CD14-positive monocyte (primary cell): Measurements from ENCODE around the gene SLN. TPM values are rescaled to one million over a fixed set of nuclear protein-coding genes. Genes with fewer than 3 reads are reported as not detected.

Experiments
- DNase-seq, 3 donors: peaks; one replicate each; pipeline ENCODE4 v3.0.0-alpha.2; 2011 to 2022
- H2AFZ ChIP-seq: 2 replicates; pipeline ENCODE4 v1.6.0; 2012; ENCODE audit warnings: mild to moderate bottlenecking, low read depth, low read length, inconsistent platforms; ENCODE audit not compliant: insufficient read depth, poor library complexity, severe bottlenecking
- H3K27ac ChIP-seq, 2 donors: 1 replicate in 1 of 2; 2 replicates in 1 of 2; pipeline ENCODE4 v1.5.1; 2012 to 2013; ENCODE audit warnings: low read length in 2 of 2, control low read depth in 1 of 2, inconsistent platforms in 1 of 2, low read depth in 1 of 2, mild to moderate bottlenecking in 1 of 2
- H3K27me3 ChIP-seq, 2 donors: one replicate each; pipeline versions ENCODE4 v1.6.0 to v1.6.1; 2011 to 2013; ENCODE audit warnings: low read length in 2 of 2; ENCODE audit not compliant: control insufficient read depth in 2 of 2, insufficient read depth in 2 of 2
- H3K36me3 ChIP-seq, 2 donors: replicated peaks in 1 of 2; 1 replicate in 1 of 2; 2 replicates in 1 of 2; pipeline versions ENCODE4 v1.5.1 to v1.6.1; 2012 to 2013; ENCODE audit warnings: low read length in 2 of 2, control low read depth in 1 of 2, inconsistent platforms in 1 of 2, mild to moderate bottlenecking in 1 of 2; ENCODE audit not compliant: insufficient read depth in 2 of 2, control insufficient read depth in 1 of 2
- H3K4me1 ChIP-seq, 2 donors: 1 replicate in 1 of 2; 2 replicates in 1 of 2; pipeline versions ENCODE4 v1.5.1 to v1.6.1; 2012 to 2013; ENCODE audit warnings: low read length in 2 of 2, control low read depth in 1 of 2, inconsistent platforms in 1 of 2, mild to moderate bottlenecking in 1 of 2, moderate library complexity in 1 of 2; ENCODE audit not compliant: insufficient read depth in 2 of 2, control insufficient read depth in 1 of 2
- H3K4me2 ChIP-seq: replicated peaks from 2 replicates; pipeline ENCODE3; 2012; ENCODE audit warnings: low read length, moderate library complexity, mild to moderate bottlenecking; ENCODE audit not compliant: poor library complexity, severe bottlenecking; ENCODE audit errors: extremely low read depth
- H3K4me3 ChIP-seq, 3 experiments: fragments of 200-600 bp in 1 of 3; sonication (generic) in 1 of 3; replicated peaks in 1 of 3; 1 replicate in 2 of 3; 2 replicates in 1 of 3; pipeline ENCODE4 v1.5.1; 2011 to 2013; ENCODE audit warnings: low read length in 3 of 3, mild to moderate bottlenecking in 3 of 3, control low read depth in 2 of 3, low read depth in 2 of 3, inconsistent platforms in 1 of 3, moderate library complexity in 1 of 3
- H3K79me2 ChIP-seq: 2 replicates; pipeline ENCODE4 v1.6.0; 2012; ENCODE audit warnings: mild to moderate bottlenecking, control low read depth, inconsistent platforms, low read length, moderate library complexity; ENCODE audit not compliant: insufficient read depth
- H3K9ac ChIP-seq: 2 replicates; pipeline ENCODE4 v1.6.0; 2017; ENCODE audit warnings: low read length, mild to moderate bottlenecking; ENCODE audit not compliant: insufficient read depth, poor library complexity, severe bottlenecking
- H3K9me3 ChIP-seq, 2 donors: replicated peaks in 1 of 2; 1 replicate in 1 of 2; 2 replicates in 1 of 2; pipeline versions ENCODE4 v1.5.1 to v1.6.1; 2012 to 2013; ENCODE audit warnings: low read length in 2 of 2, control low read depth in 1 of 2; ENCODE audit not compliant: control insufficient read depth in 1 of 2, insufficient read depth in 1 of 2
- H4K20me1 ChIP-seq: 2 replicates; pipeline ENCODE4 v1.6.0; 2012; ENCODE audit warnings: mild to moderate bottlenecking, low read length, control low read depth, moderate library complexity; ENCODE audit not compliant: insufficient read depth
- H3K27ac Mint-ChIP-seq, 7 donors: one replicate each; pipeline ENCODE4 v1.8.0; 2020; ENCODE audit warnings: mild to moderate bottlenecking in 7 of 7, mixed read lengths in 7 of 7, moderate library complexity in 6 of 7, inconsistent platforms in 2 of 7
- H3K27me3 Mint-ChIP-seq, 3 donors: one replicate each; pipeline ENCODE4 v1.8.0; 2021 to 2022; ENCODE audit warnings: low read depth in 3 of 3, mild to moderate bottlenecking in 3 of 3, mixed read lengths in 3 of 3, moderate library complexity in 3 of 3, inconsistent platforms in 1 of 3
- H3K36me3 Mint-ChIP-seq, 2 donors: one replicate each; pipeline ENCODE4 v1.8.0; 2020; ENCODE audit warnings: mixed read lengths in 2 of 2, inconsistent platforms in 1 of 2, mild to moderate bottlenecking in 1 of 2
- H3K4me1 Mint-ChIP-seq: one replicate; pipeline ENCODE4 v1.8.0; 2020; ENCODE audit warnings: mild to moderate bottlenecking, mixed read lengths
- H3K4me3 Mint-ChIP-seq, 2 donors: one replicate each; pipeline ENCODE4 v1.8.0; 2020; ENCODE audit warnings: mild to moderate bottlenecking in 2 of 2, mixed read lengths in 2 of 2, moderate library complexity in 1 of 2
- H3K9me3 Mint-ChIP-seq, 7 donors: one replicate each; pipeline ENCODE4 v1.8.0; 2020 to 2022; ENCODE audit warnings: mixed read lengths in 7 of 7, mild to moderate bottlenecking in 6 of 7, moderate library complexity in 6 of 7, inconsistent platforms in 2 of 7
- CTCF ChIP-seq: fragments of 200-600 bp; IDR thresholded peaks from one replicate; pipeline ENCODE4 v1.8.0; 2022; ENCODE audit warnings: antibody characterized with exemption, mild to moderate bottlenecking
- WGBS: methylation state at CpG from one replicate; pipeline ENCODE4 v1.1.5; 2013; ENCODE audit warnings: missing lambda C conversion rate; ENCODE audit not compliant: insufficient coverage; 5-methylcytosine and 5-hydroxymethylcytosine counted together
- intact Hi-C, 2 donors: fragments of 100-400 bp; cut with micrococcal nuclease; formaldehyde crosslinking; loops; one replicate each; pipeline versions ENCODE4 v1.15.0 to v1.15.1; 2023
- polyA plus RNA-seq, 3 donors: library from polyadenylated mRNA; depleted of rRNA in 1 of 3; unstranded in 2 of 3; stranded (reverse) in 1 of 3; fragments of 300-500 nt in 2 of 3; fragments of >200 nt in 1 of 3; fragmentation: Illumina TruSeq in 2 of 3; gene quantifications; 1 replicate in 2 of 3; 2 replicates in 1 of 3; pipeline ENCODE4 v1.2.3, GENCODE V29; 2012 to 2021

Gene SLN
- polyA plus RNA-seq, 3 donors: not detected

- Mint-ChIP-seq H3K4me1 (peaks cover 2% of the 10 kb centered on the region), H3K36me3 (no peaks in the 10 kb centered on the region), H3K4me3 (no peak overlapping the region), H3K27ac (no peak overlapping the region), H3K9me3 (no peaks in the 10 kb centered on the region), H3K27me3 (peaks cover 4 to 14% (median 14%) of the 10 kb centered on the region in 3 donors)
- Histone ChIP-seq H3K27ac (no peak overlapping the region), H4K20me1 (no peaks in the 10 kb centered on the region), H3K4me2 (no peak overlapping the region), H3K36me3 (no peaks in the 10 kb centered on the region), H3K9me3 (no peaks in the 10 kb centered on the region), H3K79me2 (no peaks in the 10 kb centered on the region), H3K27me3 (peaks cover 6% of the 10 kb centered on the region in 2 donors), H3K9ac (no peak overlapping the region), H3K4me3 (no peak overlapping the region), H3K4me1 (no peaks in the 10 kb centered on the region), H2AFZ (no peak overlapping the region)
- intact Hi-C loops: loop anchor here in 1 of 2 donors (5.0 kb wide), 1 partner anchor 144 kb away; no protein-coding TSS in a partner anchor
- WGBS: 92% methylated on average over 2 of the region's 3 CpGs
- no peak for TF ChIP-seq CTCF
- no peak for DNase-seq
Measured at GRCh38 chr11:107691000-107691750, 20.7 kb downstream of the SLN start.

GRCh38 chr11:107689317-107690202, 22.3 kb downstream of the SLN start:
- Histone ChIP-seq H3K4me3 (no peak overlapping the region), H3K4me1 (no peaks in the 10 kb centered on the region), H3K36me3 (no peaks in the 10 kb centered on the region), H2AFZ (no peak overlapping the region), H3K9me3 (no peaks in the 10 kb centered on the region), H3K27ac (no peak overlapping the region), H3K79me2 (no peaks in the 10 kb centered on the region), H3K4me2 (no peak overlapping the region), H4K20me1 (no peaks in the 10 kb centered on the region), H3K27me3 (peaks cover 2 to 3% of the 10 kb centered on the region in 2 donors), H3K9ac (no peak overlapping the region)
- WGBS: 17% methylated on average over 3 of the region's 11 CpGs
- no peak overlapping the region for H3K4me3 Mint-ChIP-seq
- H3K27ac Mint-ChIP-seq: no peak overlapping the region
- peak; percentile 19 to 52 (median 42) for DNase-seq
- intact Hi-C loops: loop anchor here in 1 of 2 donors (5.0 kb wide), 1 partner anchor 142 kb away; no protein-coding TSS in a partner anchor
- H3K36me3 Mint-ChIP-seq: no peaks in the 10 kb centered on the region
- H3K27me3 Mint-ChIP-seq: peaks cover 4 to 11% (median 8%) of the 10 kb centered on the region in 3 donors
- TF ChIP-seq CTCF: peak; percentile 51
- peaks cover 2% of the 10 kb centered on the region for H3K4me1 Mint-ChIP-seq
- no peaks in the 10 kb centered on the region for H3K9me3 Mint-ChIP-seq
